GM21423 (cell line): ENCODE data around the gene MEAK7.

ENCODE experiments used
- ATAC-seq: cut with Tn5 transposase; IDR thresholded peaks from one replicate; pipeline ENCODE4 v1.9.1; 2021; ENCODE audit warnings: mild to moderate bottlenecking, moderate library complexity; ENCODE audit not compliant: unreplicated experiment

Gene MEAK7

GRCh38 chr16:84513123-84513522 lies 8.7 kb upstream of the MEAK7 start:
- ATAC-seq: no peak

GRCh38 chr16:84511831-84512230 lies 7.4 kb upstream of the MEAK7 start:
- no peak for ATAC-seq

- ATAC-seq: no peak
These were observed 6.8 kb upstream of the MEAK7 start for GRCh38 chr16:84511180-84511800.

- ATAC-seq: no peak
These were observed 4.8 kb upstream of the MEAK7 start for GRCh38 chr16:84509032-84509950.

- ATAC-seq: no peak
These were observed 4.0 kb upstream of the MEAK7 start for GRCh38 chr16:84508502-84508901.

GRCh38 chr16:84507011-84507982 lies 2.8 kb upstream of the MEAK7 start:
- ATAC-seq: no peak

GRCh38 chr16:84505249-84506187 lies 1.1 kb upstream of the MEAK7 start:
- ATAC-seq: no peak

- ATAC-seq: peak; percentile 0
These were observed 586 bp downstream of the MEAK7 start for GRCh38 chr16:84503751-84504395.

- ATAC-seq: no peak
These were observed 1.9 kb downstream of the MEAK7 start for GRCh38 chr16:84502581-84502980.

GRCh38 chr16:84502075-84502474 lies 2.4 kb downstream of the MEAK7 start:
- no peak for ATAC-seq

GRCh38 chr16:84501077-84501735 lies 3.3 kb downstream of the MEAK7 start:
- no peak for ATAC-seq

GRCh38 chr16:84500531-84500930 lies 3.9 kb downstream of the MEAK7 start:
- ATAC-seq: no peak

- no peak for ATAC-seq
These were observed 4.8 kb downstream of the MEAK7 start for GRCh38 chr16:84499638-84500037.

- ATAC-seq: no peak
These were observed 5.4 kb downstream of the MEAK7 start for GRCh38 chr16:84498859-84499620.

- ATAC-seq: no peak
These were observed 6.2 kb downstream of the MEAK7 start for GRCh38 chr16:84498223-84498610.

GRCh38 chr16:84497418-84498222 lies 6.8 kb downstream of the MEAK7 start:
- ATAC-seq: no peak

GRCh38 chr16:84496991-84497390 lies 7.5 kb downstream of the MEAK7 start:
- ATAC-seq: no peak
